ENCODE results near the gene NPFF. TPM values are rescaled to one million over a fixed set of nuclear protein-coding genes. Genes with fewer than 3 reads are reported as not detected.

The NPFF gene
- total and polyA plus RNA-seq, 2 donors (not counting 3 experiments of a cell fraction or from before 2014, with no cell fraction given), result not detected

DNA sequence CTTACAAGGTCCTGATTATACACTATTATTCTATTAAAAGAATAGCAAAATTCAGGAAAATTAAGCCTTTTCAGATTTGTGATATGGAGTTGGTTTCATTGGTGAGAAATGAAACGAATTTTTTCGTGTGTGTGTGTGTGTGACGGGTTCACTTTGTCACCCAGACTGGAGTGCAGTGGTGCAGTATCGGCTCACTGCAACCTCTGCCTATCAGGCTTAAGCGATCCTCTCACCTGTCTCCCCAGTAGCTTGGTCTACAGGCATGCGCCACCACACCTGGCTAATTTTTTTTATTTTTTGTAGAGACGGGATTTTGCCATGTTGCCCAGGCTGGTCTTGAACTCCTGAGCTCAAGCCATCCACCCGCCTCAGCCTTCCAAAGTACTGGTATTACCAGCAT is 45.7 kb downstream of the NPFF start:
- no TSS peak for BruUV-seq (replicated peaks)
- H3K4me2 ChIP-seq (ENCODE audit: insufficient read depth, low read length), result no peak overlapping the region
- H3K4me1 ChIP-seq (ENCODE audit: control insufficient read depth, extremely low read depth, insufficient read depth, low read length), result no peaks in the 10 kb centered on the region
- intact Hi-C loops (cut with micrococcal nuclease), result no loop called here
- H3K27me3 ChIP-seq (ENCODE audit: control insufficient read depth in 2 of 2, insufficient read depth in 2 of 2, low read length in 2 of 2), result no peaks in the 10 kb centered on the region
- peaks cover 18% of the 10 kb centered on the region for H4K20me1 ChIP-seq (replicated peaks; ENCODE audit: control insufficient read depth, extremely low read depth, insufficient read depth, low read length)
- H3K36me3 ChIP-seq (ENCODE audit: control insufficient read depth in 2 of 2, extremely low read depth in 1 of 2, insufficient read depth in 2 of 2, low read length in 2 of 2), result peaks cover 62 to 78% of the 10 kb centered on the region in 2 experiments
- H2AFZ ChIP-seq (ENCODE audit: low read depth, low read length), result no peak overlapping the region
- no peaks in the 10 kb centered on the region for H3K9me1 ChIP-seq (replicated peaks; ENCODE audit: control insufficient read depth, extremely low read depth, insufficient read depth, low read length)
- ChIA-PET POLR2A (no interaction called here), CTCF (interaction anchor here (1.2 kb wide), 1 partner anchor 15 kb away, joined by 6 read pairs; no protein-coding TSS in a partner anchor)
- no peaks in the 10 kb centered on the region for H3K9me3 ChIP-seq (replicated peaks; ENCODE audit: control insufficient read depth, insufficient read depth, low read length)
- H3K27ac ChIP-seq (ENCODE audit: insufficient read depth, low read depth, low read length), result no peak overlapping the region
- H3K79me2 ChIP-seq (ENCODE audit: control insufficient read depth, insufficient read depth, low read length), result peaks cover 87% of the 10 kb centered on the region
- FAIRE-seq, result no peak
- H3K4me3 ChIP-seq (replicated peaks in 1 of 3; ENCODE audit: insufficient read depth in 1 of 3, low read depth in 1 of 3, low read length in 3 of 3), result no peak overlapping the region
- no peak for TF ChIP-seq GATA2 (IDR thresholded peaks at IDR 0.05; ENCODE audit: insufficient read depth, insufficient read length, low read depth, low read length)
- no peak for TF ChIP-seq POLR2A (IDR thresholded peaks at IDR 0.05; ENCODE audit: low read depth, low read length)
- no peak for TF ChIP-seq JUN (IDR thresholded peaks at IDR 0.05; ENCODE audit: borderline replicate concordance, insufficient read depth, insufficient read length, low read depth)
- DNase-seq (ENCODE audit: low read depth, low spot score), result no peak
- H3K9ac ChIP-seq (replicated peaks; ENCODE audit: extremely low read depth, insufficient read depth, low read length), result no peak overlapping the region
- dilution Hi-C loops (cut with MboI; ENCODE audit: extremely low pct_ligation_motif_present, low sequenced_read_pairs), result no loop called here

GRCh38 chr12:53461059-53461458 is 46.2 kb downstream of the NPFF start:
- ChIA-PET POLR2A (no interaction called here), CTCF (no interaction called here)
- no peak overlapping the region for H2AFZ ChIP-seq (ENCODE audit: low read depth, low read length)
- H3K27ac ChIP-seq (ENCODE audit: insufficient read depth, low read depth, low read length), result no peak overlapping the region
- peaks cover 15% of the 10 kb centered on the region for H4K20me1 ChIP-seq (replicated peaks; ENCODE audit: control insufficient read depth, extremely low read depth, insufficient read depth, low read length)
- intact Hi-C loops (cut with micrococcal nuclease), result no loop called here
- H3K36me3 ChIP-seq (ENCODE audit: control insufficient read depth in 2 of 2, extremely low read depth in 1 of 2, insufficient read depth in 2 of 2, low read length in 2 of 2), result peaks cover 60 to 76% of the 10 kb centered on the region in 2 experiments
- no peaks in the 10 kb centered on the region for H3K27me3 ChIP-seq (ENCODE audit: control insufficient read depth in 2 of 2, insufficient read depth in 2 of 2, low read length in 2 of 2)
- no peak for DNase-seq (ENCODE audit: low read depth, low spot score)
- no peaks in the 10 kb centered on the region for H3K9me3 ChIP-seq (replicated peaks; ENCODE audit: control insufficient read depth, insufficient read depth, low read length)
- dilution Hi-C loops (cut with MboI; ENCODE audit: extremely low pct_ligation_motif_present, low sequenced_read_pairs), result no loop called here
- H3K79me2 ChIP-seq (ENCODE audit: control insufficient read depth, insufficient read depth, low read length), result peaks cover 87% of the 10 kb centered on the region
- no peak overlapping the region for H3K4me2 ChIP-seq (ENCODE audit: insufficient read depth, low read length)
- no peak overlapping the region for H3K4me3 ChIP-seq (replicated peaks in 1 of 3; ENCODE audit: insufficient read depth in 1 of 3, low read depth in 1 of 3, low read length in 3 of 3)
- no peaks in the 10 kb centered on the region for H3K4me1 ChIP-seq (ENCODE audit: control insufficient read depth, extremely low read depth, insufficient read depth, low read length)
- H3K9ac ChIP-seq (replicated peaks; ENCODE audit: extremely low read depth, insufficient read depth, low read length), result no peak overlapping the region
- BruUV-seq (replicated peaks), result no TSS peak
- H3K9me1 ChIP-seq (replicated peaks; ENCODE audit: control insufficient read depth, extremely low read depth, insufficient read depth, low read length), result no peaks in the 10 kb centered on the region
- no peak for FAIRE-seq
- TF ChIP-seq POLR2A (IDR thresholded peaks at IDR 0.05; ENCODE audit: low read depth, low read length), result no peak
- TF ChIP-seq FOS (IDR thresholded peaks at IDR 0.05; ENCODE audit: borderline replicate concordance, insufficient read depth, low read length), result no peak
- TF ChIP-seq EZH2 (IDR thresholded peaks at IDR 0.05; ENCODE audit: borderline replicate concordance, low read depth, low read length, severe bottlenecking), result no peak
- TF ChIP-seq MYC (IDR thresholded peaks at IDR 0.05; ENCODE audit: low read depth, low read length), result no peak
- TF ChIP-seq POLR2AphosphoS5 (IDR thresholded peaks at IDR 0.05; ENCODE audit: insufficient read depth, low read depth, low read length), result no peak
- no peak for TF ChIP-seq GATA2 (IDR thresholded peaks at IDR 0.05; ENCODE audit: insufficient read depth, insufficient read length, low read depth, low read length)
- no peak for TF ChIP-seq MAX (IDR thresholded peaks at IDR 0.05; ENCODE audit: insufficient read depth, insufficient read length)
- TF ChIP-seq, protein P1, sequence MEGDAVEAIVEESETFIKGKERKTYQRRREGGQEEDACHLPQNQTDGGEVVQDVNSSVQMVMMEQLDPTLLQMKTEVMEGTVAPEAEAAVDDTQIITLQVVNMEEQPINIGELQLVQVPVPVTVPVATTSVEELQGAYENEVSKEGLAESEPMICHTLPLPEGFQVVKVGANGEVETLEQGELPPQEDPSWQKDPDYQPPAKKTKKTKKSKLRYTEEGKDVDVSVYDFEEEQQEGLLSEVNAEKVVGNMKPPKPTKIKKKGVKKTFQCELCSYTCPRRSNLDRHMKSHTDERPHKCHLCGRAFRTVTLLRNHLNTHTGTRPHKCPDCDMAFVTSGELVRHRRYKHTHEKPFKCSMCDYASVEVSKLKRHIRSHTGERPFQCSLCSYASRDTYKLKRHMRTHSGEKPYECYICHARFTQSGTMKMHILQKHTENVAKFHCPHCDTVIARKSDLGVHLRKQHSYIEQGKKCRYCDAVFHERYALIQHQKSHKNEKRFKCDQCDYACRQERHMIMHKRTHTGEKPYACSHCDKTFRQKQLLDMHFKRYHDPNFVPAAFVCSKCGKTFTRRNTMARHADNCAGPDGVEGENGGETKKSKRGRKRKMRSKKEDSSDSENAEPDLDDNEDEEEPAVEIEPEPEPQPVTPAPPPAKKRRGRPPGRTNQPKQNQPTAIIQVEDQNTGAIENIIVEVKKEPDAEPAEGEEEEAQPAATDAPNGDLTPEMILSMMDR (IDR thresholded peaks at IDR 0.05; ENCODE audit: extremely low read depth in 1 of 2, insufficient read depth in 1 of 2, low read depth in 1 of 2, low read length in 2 of 2), result no peak
- no peak for TF ChIP-seq JUN (IDR thresholded peaks at IDR 0.05; ENCODE audit: borderline replicate concordance, insufficient read depth, insufficient read length, low read depth)

All from endothelial cell of umbilical vein (primary cell).